ENCODE results near the gene PANK2.
"Not testable (repeated sequence)": the region's sequence is repeated elsewhere in the genome, so short reads cannot be mapped to it uniquely, and the experiment has no call there.

The PANK2 gene

GRCh38 chr20:3871550-3872265 is 17.5 kb upstream of the PANK2 start:
- DNase-seq: no peak

DNA sequence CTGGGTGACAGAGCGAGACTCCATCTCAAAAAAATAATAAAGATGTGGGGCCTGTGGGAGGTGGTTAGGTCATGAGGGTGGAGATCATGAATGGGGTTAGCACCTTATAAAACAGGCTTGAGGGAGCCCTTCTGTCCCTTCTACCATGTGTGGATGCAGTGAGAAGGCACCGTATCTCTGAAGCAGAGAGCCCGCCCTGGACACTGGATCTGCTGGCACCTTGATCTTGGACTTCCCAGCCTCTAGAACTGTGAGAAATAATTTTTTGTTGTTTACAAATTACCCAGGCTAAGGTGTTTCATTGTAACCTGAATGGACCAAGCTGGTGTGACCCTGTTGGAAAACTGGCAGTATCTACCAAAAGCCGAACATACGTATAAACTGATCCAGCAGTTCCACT is 15.7 kb upstream of the PANK2 start:
- DNase-seq: no peak

DNA sequence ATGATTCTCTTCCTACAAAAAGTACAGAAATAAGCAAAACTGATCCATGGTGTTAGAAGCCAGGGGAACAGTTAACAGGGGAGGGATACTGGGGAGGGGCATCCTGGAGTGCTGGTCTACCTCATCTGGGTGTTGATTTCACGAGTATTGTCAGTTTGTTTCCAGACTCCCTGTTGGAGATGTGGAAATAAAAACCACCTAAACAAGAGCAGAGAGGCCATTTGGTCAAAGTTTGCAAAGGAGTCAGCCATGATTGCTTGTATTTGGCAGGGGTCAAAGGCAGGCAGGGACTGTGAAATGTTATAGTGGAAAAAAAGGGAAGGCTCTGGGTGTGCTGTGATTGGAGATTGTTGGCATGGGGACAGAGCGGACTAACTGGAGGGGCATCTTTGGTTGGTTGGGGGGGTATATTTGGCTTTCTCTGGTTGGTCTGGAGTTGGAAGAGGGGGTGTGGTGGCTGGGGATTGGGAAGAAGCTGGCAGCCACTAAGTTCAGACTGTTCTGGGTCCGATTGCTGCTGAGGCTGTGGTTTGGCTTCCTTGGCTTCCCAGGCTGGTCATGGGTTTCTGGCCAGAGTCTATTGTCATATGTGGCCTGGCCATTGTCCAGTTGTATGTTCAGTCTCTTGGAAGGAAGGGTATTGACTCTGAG is 14.9 kb upstream of the PANK2 start:
- DNase-seq: no peak

GRCh38 chr20:3875378-3875974 is 13.7 kb upstream of the PANK2 start:
- DNase-seq: peak; percentile 28 to 36

DNA sequence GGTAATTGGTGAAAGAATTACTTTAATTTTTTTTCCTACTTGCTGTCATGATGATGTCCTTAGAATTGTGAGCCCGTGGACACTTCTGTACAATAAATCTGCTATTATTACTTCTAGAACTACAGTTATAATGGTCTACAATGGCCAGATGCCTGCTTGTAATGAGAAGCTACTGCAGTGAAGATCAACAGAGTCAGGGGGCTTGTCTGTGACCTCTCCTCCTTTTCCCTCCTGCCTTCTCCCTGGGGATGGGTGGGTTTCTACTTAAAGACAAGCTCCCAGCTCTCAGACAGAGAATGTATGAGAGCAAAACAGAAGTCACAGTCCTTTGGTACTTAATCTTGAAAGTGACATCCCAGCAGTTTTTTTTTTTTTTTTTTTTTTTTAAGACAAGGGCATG is 13.2 kb upstream of the PANK2 start:
- no peak for DNase-seq

GRCh38 chr20:3876676-3877075 is 12.5 kb upstream of the PANK2 start:
- DNase-seq: no peak

GRCh38 chr20:3878921-3879274 is 10.3 kb upstream of the PANK2 start:
- not testable (repeated sequence) for DNase-seq

DNA sequence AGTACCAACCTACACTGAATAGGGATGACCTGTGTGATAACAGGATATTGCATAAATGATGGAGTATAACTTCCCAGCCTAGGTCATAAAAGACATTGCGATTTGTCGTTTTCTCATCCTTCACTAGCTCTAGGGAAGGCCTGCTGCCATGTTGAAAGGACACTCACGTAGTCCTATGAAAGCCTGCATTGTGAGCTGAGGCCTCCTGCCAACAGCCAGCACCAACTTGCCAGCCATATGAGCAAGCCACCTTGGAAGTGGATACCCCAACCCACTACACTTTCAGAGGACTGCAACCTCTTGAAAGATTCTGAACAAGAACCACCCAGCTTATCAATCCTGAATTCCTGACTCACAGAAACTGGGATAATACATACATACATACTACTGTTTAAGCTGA is 3.5 kb upstream of the PANK2 start:
- DNase-seq: no peak

- peak in 1 of 2 experiments; percentile 33 for DNase-seq
These were observed 1.1 kb upstream of the PANK2 start for GRCh38 chr20:3887876-3888620.

- peak; percentile 48 to 52 for DNase-seq
These were observed 556 bp downstream of the PANK2 start for GRCh38 chr20:3889489-3890397.

- peak; percentile 48 to 52 for DNase-seq
These were observed 1.2 kb downstream of the PANK2 start for GRCh38 chr20:3890398-3890751.

GRCh38 chr20:3890999-3891929 is 2.1 kb downstream of the PANK2 start:
- no peak for DNase-seq

- no peak for DNase-seq
These were observed 5.6 kb downstream of the PANK2 start for GRCh38 chr20:3894796-3895195.

- DNase-seq: no peak
These were observed 7.1 kb downstream of the PANK2 start for GRCh38 chr20:3896302-3896701.

GRCh38 chr20:3896853-3897583 is 7.8 kb downstream of the PANK2 start:
- no peak for DNase-seq

DNA sequence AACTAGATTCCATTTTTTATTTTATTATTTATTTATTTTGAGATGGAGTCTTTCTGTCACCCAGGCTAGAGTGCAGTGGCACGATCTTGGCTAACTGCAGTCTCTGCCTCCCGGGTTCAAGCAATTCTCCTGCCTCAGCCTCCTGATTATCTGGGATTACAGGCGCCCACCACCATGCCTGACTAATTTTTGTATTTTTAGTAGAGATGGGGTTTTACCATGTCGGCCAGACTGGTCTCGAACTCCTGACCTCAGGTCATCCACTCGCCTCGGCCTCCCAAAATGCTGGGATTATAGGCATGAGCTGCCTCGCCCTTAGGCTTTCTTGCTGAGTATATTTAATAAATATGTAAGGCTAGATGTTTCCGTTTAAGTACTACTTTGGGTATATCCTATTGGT is 9.0 kb downstream of the PANK2 start:
- not testable (repeated sequence) for DNase-seq

GRCh38 chr20:3898639-3899038 is 9.5 kb downstream of the PANK2 start:
- no peak for DNase-seq

- DNase-seq: no peak
These were observed 11.0 kb downstream of the PANK2 start for GRCh38 chr20:3900187-3900604.

GRCh38 chr20:3901028-3901705 is 12.0 kb downstream of the PANK2 start:
- peak; percentile 38 to 48 for DNase-seq
